D721Med (cell line): ENCODE results near the gene RHOD.

Experiments used
- DNase-seq: peaks from one replicate; pipeline ENCODE4 v3.0.0; 2011; ENCODE audit warnings: low spot score; ENCODE audit not compliant: insufficient read length
- FAIRE-seq: peaks from 2 replicates; lab custom pipeline; 2011; peaks lifted over from hg19 to GRCh38; lab: Jason Lieb, UNC
- TF ChIP-seq, protein P1 (sequence below): IDR thresholded peaks from 2 replicates; pipeline ENCODE4 v1.5.1; 2012; ENCODE audit warnings: mild to moderate bottlenecking, control low read depth; ENCODE audit not compliant: insufficient read depth; ENCODE audit errors: missing control alignments

The RHOD gene

DNA sequence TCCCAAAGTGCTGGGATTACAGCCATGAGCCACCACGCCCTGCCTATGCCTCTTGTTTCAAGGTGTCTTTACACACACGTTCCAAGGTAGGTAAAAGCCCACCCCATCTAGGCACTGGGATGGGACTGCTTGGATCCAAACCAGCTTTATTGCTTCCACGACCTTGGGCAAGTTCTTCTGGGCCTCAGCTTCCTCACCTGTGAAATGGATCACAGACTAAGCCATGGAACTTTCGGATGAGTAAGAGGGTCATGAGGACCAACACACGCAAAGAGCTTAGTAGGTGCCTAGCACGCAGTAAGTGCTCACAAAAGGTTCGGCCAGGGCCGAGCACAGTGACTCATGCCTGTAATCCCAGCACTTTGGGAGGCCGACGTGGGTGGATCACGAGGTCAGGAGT, 15.6 kb downstream of the RHOD start:
- FAIRE-seq (no peak), DNase-seq (no peak)
- TF ChIP-seq, protein P1, sequence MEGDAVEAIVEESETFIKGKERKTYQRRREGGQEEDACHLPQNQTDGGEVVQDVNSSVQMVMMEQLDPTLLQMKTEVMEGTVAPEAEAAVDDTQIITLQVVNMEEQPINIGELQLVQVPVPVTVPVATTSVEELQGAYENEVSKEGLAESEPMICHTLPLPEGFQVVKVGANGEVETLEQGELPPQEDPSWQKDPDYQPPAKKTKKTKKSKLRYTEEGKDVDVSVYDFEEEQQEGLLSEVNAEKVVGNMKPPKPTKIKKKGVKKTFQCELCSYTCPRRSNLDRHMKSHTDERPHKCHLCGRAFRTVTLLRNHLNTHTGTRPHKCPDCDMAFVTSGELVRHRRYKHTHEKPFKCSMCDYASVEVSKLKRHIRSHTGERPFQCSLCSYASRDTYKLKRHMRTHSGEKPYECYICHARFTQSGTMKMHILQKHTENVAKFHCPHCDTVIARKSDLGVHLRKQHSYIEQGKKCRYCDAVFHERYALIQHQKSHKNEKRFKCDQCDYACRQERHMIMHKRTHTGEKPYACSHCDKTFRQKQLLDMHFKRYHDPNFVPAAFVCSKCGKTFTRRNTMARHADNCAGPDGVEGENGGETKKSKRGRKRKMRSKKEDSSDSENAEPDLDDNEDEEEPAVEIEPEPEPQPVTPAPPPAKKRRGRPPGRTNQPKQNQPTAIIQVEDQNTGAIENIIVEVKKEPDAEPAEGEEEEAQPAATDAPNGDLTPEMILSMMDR, result no peak

DNA sequence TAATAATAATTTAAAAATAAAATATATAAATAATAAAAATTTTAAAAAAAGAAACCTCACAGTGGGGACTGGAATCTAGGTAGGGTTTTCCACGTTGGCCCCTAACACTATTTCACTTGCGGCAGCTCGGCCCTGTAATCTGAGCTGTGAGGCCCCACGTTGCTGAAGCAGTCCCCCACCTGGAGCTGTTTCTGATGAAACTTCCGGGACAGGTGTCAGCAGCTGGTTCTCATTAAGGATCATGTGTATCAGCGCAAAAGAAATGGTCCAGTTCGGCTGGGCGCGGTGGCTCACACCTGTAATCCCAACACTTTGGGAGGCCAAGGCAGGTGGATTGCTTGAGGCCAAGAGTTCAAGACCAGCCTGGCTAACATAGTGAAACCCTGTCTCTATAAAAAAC, 17.3 kb downstream of the RHOD start:
- DNase-seq, result no peak
- TF ChIP-seq, protein P1, result no peak
- no peak for FAIRE-seq

DNA sequence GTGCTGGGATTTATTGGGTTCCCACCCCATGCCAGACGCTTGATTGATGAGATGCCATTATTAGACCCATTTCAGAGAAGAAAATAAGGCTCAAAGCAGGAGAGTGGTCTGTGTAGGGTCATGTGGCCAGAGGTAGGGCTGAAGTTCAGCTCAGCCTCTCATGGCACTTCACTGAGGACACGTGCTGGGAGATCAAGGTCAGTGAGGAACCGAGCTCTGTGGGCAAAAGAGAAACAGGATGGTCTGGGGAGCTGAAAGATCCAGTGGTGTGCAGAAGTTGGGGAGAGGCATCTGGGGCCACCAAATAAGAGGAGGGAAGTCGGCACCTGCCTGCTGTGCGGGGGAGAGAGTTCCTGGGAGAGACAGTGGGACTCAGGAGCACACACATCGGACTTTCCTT, 19.6 kb downstream of the RHOD start:
- FAIRE-seq, result no peak
- TF ChIP-seq, protein P1, result no peak

DNA sequence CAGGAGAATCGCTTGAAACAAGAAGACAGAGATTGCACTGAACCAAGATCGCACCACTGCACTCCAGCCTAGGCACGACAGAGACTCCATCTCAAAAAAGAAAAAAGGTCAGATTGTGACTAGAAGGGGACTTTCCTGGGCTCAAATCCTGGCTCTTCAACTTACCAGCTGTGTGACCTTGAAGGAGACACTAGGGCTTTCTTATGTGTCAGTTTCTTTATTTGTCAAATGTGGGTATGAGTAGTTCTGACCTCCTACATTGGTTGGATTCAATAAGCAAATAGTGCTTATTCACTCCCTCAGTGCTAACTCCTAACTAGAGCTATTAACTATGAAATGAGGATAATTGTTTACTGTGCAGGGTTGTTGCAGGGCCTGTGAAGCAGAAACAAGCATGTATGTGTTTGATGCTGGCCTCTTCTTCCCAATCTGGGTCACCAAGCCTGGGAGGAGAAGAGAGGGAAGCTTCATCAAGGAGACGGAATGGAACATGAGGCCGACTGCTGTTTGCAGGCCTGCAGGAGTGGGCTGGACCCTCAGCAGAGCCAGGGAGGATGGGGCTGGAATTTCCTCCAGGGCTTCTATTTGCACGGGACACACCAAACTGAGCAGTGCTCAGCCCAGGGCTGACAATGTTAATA, 22.5 kb downstream of the RHOD start:
- DNase-seq, result no peak
- TF ChIP-seq, protein P1, result no peak
- no peak for FAIRE-seq

More for the DNA sequence above, 19.6 kb downstream of the RHOD start:
- no peak for DNase-seq

DNA sequence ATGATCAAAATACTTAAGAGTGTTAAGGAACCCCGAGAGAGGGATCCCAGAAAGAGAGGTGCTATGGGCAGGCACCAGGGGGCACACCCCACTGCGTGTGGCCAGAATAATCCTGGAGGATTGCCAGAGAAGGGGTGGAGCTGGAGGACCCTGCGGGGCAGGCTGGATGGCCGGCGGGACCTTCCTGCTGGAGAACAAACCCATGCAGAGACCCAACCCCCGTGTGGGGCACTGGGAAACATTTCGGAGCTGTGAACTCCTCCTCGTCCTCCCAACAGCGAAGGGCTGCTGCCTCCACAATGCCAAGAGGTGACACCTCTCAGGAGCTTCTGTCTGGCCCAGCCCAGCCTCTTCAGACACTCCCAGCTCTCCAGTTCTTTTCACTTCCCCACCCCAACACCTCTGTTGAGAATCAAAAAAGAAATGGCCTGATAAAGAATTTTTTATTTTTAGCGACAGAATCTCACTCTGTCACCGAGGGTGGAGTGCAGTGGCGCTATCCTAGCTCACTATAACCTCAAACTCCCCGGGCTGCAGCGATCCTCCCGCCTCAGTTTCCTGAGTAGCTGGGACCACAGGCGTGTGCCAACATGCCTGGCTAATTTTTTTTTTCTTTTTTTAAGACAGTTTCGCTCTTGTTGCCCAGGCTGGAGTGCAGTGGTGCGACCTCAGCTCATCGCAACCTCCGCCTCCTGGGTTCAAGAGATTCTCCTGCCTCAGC, 25.6 kb downstream of the RHOD start:
- DNase-seq, result no peak
- FAIRE-seq, result no peak
- TF ChIP-seq, protein P1, result no peak

DNA sequence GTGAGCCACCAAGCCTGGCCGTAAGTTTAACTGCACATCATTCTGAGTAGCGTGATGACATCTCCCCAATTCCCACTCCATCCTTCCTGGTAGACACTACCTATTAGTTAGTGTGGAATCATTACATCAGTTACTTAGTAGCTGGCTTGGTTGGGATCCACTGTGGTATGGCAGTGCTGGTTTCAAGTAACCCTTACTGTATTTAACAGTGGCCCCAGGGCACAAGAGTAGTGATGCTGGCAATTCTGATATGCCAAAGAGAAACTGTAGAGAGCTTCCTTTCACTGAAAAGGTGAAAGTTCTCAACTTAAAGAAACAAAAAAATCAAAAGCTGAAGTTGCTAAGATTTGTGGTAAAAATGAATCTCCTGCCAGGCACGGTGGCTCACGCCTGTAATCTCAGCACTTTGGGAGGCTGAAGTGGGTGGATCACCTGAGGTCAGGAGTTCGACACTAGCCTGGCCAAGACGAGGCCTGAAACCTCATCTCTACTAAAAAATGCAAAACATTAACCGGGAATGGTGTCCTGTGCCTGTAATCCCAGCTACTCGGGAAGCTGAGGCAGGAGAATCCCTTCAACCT, 27.2 kb downstream of the RHOD start:
- no peak for DNase-seq
- no peak for FAIRE-seq
- TF ChIP-seq, protein P1, result no peak
